Fibroblast of upper back skin (primary cell): Measurements from ENCODE around the gene RHOT2.

ENCODE experiments used
- DNase-seq: peaks from one replicate; pipeline ENCODE4 v3.0.0-alpha.2; 2013

Gene RHOT2

DNA sequence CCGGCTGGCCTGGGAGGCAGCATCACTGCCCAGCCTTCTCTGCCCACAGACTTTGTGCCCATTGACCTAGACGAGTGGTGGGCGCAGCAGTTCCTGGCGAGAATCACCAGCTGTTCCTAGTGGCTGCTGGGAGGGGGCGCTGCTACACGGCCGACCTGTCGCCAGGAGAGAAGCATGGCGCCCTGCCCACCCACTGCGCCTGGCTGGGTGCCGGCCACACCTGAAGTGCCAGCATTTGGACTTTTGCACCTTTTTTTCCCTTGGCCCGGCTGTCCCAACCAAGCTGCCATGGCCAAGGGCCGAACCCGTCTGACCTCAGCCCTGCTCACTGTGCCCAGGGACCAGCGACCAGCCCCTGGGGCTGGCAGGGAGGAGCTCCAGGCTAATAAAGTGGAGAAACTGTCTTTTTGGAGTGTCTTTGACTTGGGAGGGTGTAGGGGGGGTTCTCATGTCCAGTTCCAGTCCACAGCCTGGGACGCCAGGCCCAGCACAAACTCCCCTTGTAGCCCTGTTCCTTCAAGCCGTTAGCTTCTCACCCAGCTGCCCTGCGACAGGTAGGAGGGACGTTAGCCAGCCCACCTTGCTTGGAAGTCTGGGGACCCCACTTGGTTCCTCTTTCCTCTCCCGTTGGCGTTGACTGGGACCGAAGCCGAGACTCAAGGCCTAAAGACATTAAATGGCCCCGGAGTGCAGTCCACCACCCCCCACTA is 19.7 kb upstream of the RHOT2 start:
- peak; percentile 17 for DNase-seq

DNA sequence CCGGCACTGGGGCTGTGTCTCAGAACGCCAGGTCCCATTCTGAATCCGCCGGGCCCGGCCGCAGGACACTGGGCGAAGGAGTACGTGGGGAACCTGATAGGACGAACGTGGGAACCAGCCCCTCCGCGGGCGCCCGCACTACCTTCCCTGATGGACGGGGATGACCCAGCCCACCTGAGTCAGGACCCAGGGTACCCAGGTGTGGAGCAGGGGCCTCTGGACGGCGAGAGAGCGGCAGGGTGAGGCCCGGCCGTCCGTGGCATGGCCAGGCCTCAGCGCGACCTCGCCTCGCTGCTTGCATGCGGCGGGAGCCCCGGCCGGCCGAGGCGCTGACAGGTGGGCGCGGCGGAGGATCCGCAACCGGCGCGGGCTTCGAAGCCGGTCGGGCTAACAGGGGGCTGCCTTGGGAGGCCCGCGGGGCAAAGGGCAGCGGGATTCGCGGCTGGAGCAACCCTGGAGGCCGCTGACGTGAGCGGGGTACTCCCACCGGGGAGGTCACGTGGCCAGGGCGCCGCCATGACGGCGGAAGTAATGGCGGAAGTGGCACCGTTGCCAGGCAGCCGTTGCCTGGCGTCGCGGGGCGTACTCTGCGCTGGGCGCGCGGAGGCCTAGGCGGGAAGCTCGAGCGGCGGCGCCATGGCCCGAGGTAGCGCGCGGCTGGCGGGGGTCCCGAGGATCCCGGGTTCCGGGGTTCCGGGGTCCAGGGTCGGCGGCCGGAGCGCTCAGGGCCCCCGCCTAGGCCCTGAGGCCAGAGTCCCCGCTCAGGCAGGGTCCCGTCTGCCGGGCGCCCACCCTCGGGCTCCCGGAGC is 18.9 kb upstream of the RHOT2 start, which contains the start of gene WDR90:
WDR90 (plus strand) TSS at position 585 of the 809 bp plus-strand sequence; CDS start at position 637, 52 bp downstream.
- DNase-seq, result peak; percentile 86

DNA sequence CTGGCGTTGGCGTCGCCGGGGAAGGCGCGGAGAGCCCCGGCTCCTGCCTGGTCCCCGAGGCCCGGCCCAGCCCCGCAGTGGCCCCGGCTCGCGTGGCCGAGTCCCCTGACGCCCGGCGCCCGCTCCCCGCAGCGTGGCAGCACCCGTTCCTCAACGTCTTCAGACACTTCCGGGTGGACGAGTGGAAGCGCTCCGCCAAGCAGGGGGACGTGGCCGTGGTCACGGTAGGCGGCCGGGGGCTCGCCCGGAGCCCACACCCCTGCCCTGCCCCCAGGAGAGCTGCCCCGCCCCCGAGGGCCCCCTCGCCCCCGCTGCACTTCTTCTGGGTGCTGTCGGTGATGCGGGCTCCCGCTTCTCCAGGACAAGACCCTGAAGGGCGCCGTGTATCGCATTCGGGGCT is 18.3 kb upstream of the RHOT2 start:
- no peak for DNase-seq

DNA sequence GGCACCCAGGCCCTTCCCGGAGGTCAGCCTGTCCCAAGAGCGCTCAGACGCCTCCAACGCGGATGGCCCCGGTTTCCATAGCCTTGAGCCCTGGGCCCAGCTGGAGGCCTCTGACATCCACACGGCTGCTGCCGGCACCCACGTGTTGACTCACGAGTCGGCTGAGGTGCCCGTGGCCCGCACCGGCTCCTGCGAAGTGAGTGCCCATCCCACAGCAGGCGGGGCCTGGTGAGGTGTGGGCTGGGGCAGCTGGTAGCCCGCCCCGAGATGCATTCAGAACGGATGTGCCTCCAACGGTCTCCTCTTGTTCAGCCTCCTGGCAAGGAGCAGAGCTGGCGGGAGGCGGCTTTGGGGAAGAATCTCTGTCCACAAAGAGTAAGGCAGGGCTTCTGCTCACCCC is 16.1 kb upstream of the RHOT2 start:
- no peak for DNase-seq

DNA sequence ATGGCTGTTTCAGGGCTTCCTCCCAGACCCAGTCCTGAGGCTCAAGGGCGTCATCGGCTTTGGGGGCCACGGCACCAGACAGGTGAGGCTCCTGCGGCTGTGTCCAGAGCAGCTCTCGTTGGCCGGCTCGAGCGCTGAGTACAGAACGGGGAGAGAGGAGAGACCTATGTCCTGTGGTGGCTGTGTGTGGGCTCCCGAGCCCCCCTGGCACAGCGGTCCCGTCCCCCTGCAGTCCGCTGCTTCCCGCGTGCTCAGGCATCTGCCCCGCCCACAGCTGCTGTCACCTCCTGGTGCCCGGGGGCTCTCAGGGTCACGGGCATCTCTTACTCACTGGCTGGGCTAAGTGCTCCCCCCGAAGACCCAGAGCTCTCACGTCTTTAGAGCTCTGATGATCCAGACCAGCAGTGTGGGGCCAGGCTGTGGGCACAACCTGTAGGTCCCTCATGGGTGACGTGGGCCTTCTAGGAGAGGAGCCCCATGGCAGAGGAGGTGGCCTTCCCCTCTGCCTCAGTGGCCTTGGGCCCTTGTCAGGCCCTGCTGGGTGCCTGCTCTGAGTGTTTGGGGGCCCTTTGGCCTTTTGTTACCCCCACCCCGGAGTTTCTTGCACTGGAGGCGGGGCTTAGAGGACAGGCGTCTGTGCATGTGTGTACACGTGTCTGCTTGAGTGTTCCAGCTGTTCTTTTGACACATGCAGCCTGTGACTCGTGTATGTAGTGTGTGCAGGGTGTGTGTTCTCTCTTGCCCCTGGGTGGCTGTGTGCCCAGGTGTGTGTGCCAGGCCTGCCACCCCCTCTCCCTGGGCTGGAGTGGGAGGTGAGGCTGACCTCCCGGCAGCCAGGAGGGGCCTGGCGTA is 15.3 kb upstream of the RHOT2 start:
- DNase-seq, result no peak

DNA sequence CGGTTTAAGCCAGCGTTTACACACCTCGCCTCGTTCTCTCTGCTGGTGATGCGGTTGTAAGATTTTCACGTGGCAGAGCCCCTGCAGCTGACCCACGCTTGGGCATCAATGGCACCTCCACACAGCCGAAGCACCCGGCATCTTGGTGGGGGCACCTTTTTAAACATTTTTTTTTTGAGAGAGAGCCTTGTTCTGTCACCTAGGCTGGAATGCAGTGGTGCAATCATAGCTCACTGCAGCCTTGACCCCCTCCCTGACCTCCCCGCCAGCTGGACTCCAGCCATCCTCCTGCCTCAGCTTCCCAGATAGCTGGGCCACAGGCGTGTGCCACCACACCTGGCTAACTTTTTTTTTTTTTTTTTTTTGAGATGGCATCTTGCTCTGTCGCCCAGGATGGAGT is 13.9 kb upstream of the RHOT2 start:
- DNase-seq, result no peak

DNA sequence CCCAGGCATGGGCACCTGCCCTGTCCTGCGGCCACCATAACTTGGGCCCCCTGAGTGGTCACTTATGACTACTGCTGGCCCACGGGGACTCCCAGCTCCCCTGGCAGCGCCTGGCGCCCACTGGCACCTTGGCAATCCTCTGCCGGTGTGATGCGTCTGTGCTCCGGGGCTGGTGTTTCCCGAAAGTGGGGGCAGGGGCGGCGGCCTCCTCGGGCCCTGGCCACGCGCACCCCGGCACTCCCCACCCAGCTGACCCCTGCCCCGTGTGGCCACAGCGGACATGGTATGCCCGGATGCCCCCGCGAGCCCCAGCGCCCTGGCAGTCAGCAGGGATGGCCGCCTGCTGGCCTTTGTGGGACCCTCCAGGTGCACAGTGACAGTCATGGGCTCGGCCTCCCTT is 10.4 kb upstream of the RHOT2 start:
- no peak for DNase-seq

DNA sequence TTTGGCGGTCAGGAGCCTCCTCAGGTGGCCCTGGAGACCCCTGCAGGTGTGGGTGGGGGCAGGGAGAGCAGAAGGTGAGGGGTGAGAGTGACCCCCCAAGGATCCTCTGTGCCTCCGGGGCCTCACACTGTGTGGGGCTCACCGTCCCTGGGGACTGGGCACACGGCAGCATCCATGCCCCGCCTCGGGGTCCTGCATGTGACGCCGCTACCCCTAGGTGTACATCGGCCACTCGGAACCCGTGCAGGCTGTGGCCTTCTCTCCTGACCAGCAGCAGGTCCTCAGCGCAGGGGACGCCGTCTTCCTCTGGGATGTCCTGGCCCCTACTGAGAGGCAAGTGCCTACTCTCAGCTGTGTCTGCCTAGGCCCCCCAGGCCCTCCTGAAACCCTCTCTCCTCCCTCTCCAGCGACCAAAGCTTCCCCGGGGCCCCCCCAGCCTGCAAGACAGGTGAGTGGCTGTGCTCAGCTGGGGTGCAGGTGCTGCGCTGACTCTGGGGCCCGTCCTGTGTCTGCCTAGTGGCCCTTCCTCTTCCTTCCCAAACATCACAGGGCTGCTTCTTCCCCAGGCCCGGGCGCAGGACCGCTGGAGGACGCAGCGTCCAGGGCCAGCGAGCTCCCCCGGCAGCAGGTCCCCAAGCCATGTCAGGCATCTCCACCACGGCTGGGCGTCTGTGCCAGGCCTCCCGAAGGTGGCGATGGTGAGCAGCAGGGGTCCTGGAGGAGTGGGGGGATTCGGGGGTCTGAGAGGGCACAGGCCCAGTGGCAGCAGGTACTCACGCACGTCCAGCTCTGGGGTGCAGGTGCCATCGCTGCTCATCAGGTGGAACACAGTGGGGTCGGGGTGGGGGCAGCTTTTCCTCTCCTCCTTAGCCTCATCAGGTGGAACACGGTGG is 9.0 kb upstream of the RHOT2 start:
- no peak for DNase-seq

DNA sequence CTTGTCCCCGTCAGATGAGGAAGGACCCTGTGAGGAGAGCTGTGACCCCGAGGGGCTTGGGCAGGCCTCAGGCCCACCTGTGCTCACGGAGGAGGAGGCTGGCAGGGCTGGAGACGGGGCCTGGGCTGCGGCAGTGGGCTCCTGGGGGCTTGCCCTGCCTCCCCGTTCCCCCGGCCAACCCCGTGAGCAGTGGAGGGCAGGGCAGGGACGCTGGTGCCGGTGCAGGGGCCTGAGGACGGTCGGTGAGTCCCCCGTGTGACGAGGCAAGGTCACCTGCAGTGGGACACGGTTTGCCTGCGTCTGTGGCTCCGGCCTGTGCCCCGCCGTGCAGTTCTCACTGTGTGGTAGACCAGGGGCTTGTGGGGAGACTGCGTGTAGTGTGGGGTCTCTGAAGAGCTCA is 8.3 kb upstream of the RHOT2 start:
- DNase-seq, result no peak

DNA sequence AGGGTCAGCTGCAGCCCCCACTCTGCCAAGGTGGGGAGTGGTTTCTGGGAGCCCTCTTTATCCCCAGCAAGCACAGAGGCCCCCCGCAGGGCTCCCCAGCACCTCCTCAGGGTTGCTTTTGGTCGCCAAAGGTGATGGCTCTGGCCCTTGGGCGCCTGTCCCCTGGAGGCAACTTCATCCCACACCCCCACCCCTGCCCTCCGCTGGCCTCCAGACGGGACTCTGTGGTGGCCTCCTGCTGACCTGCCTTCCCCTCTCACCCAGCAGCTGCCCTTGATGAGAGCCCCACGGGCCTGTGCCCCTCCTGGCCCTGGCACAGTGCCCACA is 7.8 kb upstream of the RHOT2 start:
- DNase-seq, result no peak

DNA sequence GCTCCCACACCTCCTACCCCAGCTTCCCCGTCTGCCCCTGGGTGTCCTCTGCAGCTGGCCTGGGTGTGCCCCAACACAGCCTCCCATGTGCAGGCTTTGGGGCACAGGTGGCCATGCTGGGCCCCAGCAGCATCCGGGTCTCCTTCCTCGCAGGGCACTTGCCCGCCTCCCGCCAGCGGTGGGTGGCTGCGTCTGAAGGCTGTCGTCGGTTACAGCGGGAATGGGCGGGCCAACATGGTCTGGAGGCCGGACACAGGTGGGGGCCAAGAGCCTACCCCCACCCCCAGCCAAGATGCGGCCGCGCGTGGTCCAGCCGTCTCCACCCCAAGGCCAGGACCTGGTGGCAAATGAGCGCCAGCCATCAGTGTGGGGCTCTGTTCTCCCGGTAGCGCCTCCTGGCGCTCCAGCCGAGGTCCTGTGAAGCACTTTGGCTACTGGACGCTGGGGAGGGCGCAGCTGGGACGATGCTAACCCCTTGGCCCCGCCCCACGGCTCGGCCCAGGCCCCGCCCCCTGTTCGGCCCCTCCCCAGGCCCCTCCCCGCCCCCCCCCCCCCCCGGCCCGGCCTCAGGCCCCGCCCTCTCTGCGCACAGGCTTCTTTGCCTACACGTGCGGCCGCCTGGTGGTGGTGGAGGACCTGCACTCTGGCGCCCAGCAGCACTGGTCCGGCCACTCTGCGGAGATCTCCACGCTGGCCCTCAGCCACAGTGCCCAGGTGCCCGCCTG is 7.3 kb upstream of the RHOT2 start:
- peak; percentile 65 for DNase-seq

DNA sequence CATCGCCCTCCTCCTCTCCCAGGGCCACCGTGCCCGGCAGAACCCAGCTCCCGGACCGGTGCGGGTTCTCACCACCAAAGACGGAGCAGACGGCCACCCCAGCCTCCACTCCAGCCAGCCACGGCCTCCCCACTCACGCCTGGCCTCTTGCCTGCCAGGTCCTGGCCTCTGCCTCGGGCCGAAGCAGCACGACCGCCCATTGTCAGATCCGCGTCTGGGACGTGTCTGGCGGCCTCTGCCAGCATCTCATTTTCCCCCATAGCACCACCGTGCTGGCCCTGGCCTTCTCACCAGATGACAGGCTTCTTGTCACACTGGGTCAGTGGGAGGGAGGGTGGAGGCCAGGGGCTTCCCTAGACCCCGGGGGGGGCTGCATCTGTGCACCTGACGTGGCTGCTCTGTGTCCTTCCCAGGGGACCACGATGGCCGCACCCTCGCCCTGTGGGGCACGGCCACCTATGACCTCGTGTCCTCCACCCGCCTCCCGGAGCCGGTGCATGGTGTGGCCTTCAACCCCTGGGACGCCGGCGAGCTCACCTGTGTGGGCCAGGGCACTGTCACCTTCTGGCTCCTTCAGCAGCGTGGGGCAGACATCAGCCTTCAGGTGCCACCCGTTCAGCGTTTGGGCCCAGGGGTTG is 6.6 kb upstream of the RHOT2 start:
- DNase-seq, result no peak

DNA sequence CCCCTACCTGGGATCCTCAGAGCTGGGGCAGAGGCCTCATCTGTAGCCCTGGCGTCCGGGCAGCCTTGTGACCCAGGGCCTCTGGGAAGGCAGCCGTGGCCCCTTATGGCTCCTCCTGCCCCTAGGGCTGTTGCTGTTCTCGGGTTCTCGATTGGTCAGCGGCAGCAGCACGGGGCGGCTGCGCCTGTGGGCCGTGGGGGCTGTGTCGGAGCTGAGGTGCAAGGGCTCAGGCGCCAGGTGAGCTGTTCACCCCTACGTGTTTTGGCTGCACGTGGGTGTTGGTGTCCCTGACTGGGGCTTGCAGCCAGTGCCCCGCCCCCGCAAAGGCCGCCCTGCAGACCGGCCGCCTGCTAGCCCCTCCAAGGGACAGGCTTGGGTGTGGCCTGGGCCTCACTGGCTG is 5.8 kb upstream of the RHOT2 start:
- DNase-seq, result no peak

DNA sequence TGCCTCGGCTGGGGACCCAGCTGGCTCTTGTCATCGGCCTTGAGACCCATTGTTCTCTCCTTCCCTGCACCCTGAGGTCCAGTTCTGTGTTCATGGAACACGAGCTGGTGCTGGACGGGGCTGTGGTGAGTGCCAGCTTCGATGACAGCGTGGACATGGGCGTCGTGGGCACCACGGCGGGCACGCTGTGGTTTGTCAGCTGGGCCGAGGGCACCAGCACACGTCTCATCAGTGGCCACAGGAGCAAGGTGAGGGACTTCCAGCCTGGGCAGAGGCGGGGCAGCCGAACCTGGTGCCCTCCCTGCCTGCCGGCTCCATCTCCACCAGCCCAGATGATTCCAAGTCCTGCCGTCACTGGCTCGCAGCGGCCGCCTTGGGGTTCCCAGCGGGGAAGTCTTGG is 5.3 kb upstream of the RHOT2 start:
- no peak for DNase-seq

DNA sequence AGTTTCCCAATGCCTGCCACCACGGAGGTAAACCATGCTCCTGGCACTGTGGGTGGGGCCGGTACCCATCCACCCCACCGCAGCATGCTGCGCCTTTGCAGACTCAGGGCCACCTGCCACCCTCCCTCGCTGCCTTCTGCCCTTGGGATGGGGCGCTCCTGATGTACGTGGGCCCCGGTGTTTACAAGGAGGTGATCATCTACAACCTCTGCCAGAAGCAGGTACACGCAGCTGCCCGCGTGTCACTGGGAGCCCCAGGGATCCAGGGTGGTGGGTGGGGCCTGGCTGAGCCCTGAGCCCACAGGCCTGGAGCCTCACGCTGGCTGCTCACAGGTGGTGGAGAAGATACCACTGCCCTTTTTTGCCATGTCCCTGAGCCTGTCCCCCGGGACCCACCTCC is 1.4 kb upstream of the RHOT2 start:
- DNase-seq, result no peak

DNA sequence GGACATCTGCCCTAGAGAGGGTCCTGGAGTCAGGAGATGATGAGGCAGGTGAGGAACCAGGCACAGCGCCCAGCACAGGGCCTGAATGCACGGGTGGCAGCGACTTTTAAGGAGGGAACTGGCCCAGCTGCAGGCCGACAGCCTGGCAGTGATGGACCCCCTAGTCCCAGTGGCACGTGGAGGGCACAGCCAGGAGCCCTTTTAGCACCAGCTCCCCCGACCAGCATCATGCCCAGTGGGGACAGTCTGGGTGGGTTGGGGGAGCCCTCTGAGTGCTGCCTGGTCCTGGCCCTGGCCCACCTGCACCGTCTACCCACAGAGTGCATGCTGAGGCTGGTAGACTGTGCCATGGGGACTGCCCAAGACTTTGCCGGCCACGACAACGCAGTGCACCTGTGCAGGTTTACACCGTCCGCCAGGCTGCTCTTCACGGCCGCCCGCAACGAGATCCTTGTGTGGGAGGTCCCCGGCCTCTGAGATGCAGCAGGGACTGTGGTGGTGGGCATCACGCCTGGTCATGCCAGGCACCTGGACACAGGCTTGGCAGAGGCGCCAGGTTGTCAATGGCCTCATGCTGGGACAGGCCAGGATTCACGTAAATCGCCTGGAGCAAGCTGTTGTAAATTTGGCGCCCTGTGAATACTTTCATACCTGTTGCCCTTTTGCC is 686 bp upstream of the RHOT2 start:
- no peak for DNase-seq

DNA sequence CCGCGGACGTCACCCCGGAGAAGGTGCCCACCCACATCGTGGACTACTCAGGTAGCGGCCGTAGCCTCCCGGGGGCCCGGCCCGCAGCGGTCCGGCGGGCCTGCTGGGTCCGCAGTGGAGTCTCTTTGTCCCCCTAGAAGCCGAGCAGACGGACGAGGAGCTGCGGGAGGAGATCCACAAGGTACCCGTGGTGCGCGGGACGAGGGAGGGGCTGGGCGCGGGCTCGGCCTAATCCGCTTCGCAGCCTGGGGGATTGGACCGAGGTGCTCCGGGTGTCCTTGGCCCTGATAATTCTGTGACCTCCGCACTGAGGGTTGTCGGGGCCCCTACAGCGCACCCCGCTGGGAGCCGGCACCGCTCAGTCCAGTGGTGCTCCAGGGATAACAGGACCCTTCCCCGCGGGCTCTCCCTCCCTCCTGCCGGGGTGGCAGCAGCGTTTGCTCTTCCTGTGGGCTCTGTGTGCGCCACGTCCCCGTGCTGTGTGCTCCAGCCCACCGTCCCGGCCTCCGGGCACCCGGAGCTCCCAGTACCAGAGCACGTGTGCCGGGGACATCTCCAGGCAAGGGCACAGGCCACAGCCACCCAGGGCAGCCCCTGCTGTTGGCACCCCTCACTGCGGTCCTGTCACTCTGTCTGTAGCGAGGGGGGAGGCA is 713 bp downstream of the RHOT2 start:
- no peak for DNase-seq

DNA sequence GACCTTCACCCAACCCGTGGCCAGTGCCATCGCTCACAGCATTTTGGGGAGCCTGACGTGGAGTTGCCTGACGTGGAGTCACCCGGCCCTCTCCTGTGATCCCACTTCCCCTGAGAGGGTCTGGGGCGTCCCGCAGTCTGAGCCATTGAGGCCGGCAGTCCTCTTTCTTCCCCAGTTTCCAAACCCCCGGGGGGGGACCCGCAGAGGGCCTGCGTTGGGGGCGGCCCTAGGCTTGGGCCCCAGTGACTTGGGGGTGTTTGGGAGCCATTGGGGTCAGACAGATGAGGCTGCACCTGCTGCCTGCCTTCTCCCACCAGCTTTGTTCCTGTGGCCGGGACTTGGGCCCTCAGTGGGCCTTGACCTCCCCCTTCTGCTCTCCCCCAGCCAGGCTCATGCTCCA is 1.7 kb downstream of the RHOT2 start:
- DNase-seq, result no peak

DNA sequence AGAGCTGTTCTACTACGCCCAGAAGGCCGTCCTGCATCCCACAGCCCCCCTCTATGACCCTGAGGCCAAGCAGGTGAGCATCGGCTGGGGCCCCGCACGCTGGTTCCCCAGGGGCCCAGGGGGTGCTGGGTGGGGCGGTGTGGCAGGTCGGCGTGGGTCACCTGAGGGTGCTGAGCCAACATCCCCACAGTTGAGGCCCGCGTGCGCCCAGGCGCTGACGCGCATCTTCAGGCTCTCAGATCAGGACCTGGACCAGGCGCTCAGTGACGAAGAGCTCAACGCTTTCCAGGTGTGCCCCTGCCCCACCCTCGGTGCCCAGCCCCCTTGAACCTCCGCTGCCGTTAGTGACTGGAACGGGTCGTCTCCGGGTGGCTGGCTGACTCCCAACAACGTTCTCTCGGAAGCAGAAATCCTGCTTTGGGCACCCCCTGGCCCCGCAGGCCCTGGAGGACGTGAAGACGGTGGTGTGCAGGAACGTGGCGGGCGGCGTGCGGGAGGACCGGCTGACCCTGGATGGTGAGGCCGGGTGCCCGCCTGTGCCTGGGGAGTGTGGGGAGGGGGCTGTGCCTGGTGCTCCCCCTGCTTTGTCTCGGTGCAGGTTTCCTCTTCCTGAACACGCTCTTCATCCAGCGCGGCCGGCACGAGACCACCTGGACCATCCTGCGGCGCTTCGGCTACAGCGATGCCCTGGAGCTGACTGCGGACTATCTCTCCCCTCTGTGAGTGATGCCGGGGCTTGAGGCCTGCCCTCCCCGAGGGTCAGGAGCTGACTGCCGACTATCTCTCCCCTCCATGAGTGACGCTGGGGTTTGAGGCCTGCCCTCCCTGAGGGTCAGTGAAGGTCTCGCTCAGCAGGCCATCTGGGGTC is 2.8 kb downstream of the RHOT2 start:
- no peak for DNase-seq
